GM23338 (cell line): ENCODE measurements around the gene JMJD7. TPM values are rescaled to one million over a fixed set of nuclear protein-coding genes. Genes with fewer than 3 reads are reported as not detected.

Experiments
- ATAC-seq: fragments of 200-7000 bp; cut with Tn5 transposase; 3 replicates; pipeline ENCODE4 v1.9.1; 2020
- DNase-seq: peaks from one replicate; pipeline ENCODE4 v3.0.0-alpha.2; 2015; ENCODE audit warnings: low spot score
- H2AFZ ChIP-seq: fragments of 200-600 bp; sonication (generic); 2 replicates; pipeline ENCODE4 v1.8.0; 2016; ENCODE audit warnings: antibody characterized with exemption, mild to moderate bottlenecking, moderate library complexity
- H3F3A ChIP-seq: fragments of 200-600 bp; sonication (generic); replicated peaks from 2 replicates; pipeline ENCODE4 v1.8.0; 2017; ENCODE audit warnings: antibody characterized with exemption, mixed run types, low read depth
- H3K27ac ChIP-seq: fragments of 200-600 bp; sonication (generic); 2 replicates; pipeline ENCODE4 v1.6.1; 2016; ENCODE audit warnings: low read depth
- H3K27me3 ChIP-seq: fragments of 200-600 bp; sonication (generic); 2 replicates; pipeline ENCODE4 v1.8.0; 2016; ENCODE audit warnings: mild to moderate bottlenecking, mixed run types, moderate library complexity; ENCODE audit not compliant: insufficient read depth
- H3K36me3 ChIP-seq: fragments of 200-600 bp; sonication (generic); 2 replicates; pipeline ENCODE4 v1.8.0; 2016; ENCODE audit warnings: mild to moderate bottlenecking; ENCODE audit not compliant: insufficient read depth
- H3K4me1 ChIP-seq: fragments of 200-600 bp; sonication (generic); 2 replicates; pipeline ENCODE4 v1.8.0; 2016; ENCODE audit warnings: mild to moderate bottlenecking, moderate library complexity; ENCODE audit not compliant: insufficient read depth
- H3K4me2 ChIP-seq: fragments of 200-600 bp; sonication (generic); 2 replicates; pipeline ENCODE4 v1.7.1; 2017; ENCODE audit warnings: mixed run types
- H3K4me3 ChIP-seq: fragments of 200-600 bp; sonication (generic); 2 replicates; pipeline ENCODE4 v1.6.1; 2016; ENCODE audit warnings: mixed run types
- H3K79me2 ChIP-seq: fragments of 200-600 bp; sonication (generic); replicated peaks from 2 replicates; pipeline ENCODE4 v1.8.0; 2017; ENCODE audit warnings: mild to moderate bottlenecking; ENCODE audit not compliant: insufficient read depth
- H3K9me2 ChIP-seq: fragments of 200-600 bp; sonication (generic); 2 replicates; pipeline ENCODE4 v1.8.0; 2017; ENCODE audit not compliant: insufficient read depth
- H4K20me1 ChIP-seq: fragments of 200-600 bp; sonication (generic); replicated peaks from 2 replicates; pipeline ENCODE4 v1.8.0; 2017; ENCODE audit warnings: mild to moderate bottlenecking; ENCODE audit not compliant: insufficient read depth
- H3K27ac Mint-ChIP-seq: 2 replicates; pipeline ENCODE4 v1.8.0; 2020; ENCODE audit warnings: inconsistent platforms, mild to moderate bottlenecking, moderate library complexity, mixed read lengths
- H3K27me3 Mint-ChIP-seq: 3 replicates; pipeline ENCODE4 v1.8.0; 2022; ENCODE audit warnings: low read depth, mild to moderate bottlenecking, moderate library complexity, mixed read lengths, inconsistent platforms; ENCODE audit not compliant: insufficient read depth, poor library complexity
- H3K36me3 Mint-ChIP-seq: 3 replicates; pipeline ENCODE4 v1.8.0; 2021; ENCODE audit warnings: low read depth, mild to moderate bottlenecking, inconsistent platforms, moderate library complexity, mixed read lengths
- H3K4me1 Mint-ChIP-seq: 3 replicates; pipeline ENCODE4 v1.8.0; 2020; ENCODE audit warnings: mild to moderate bottlenecking, inconsistent platforms, mixed read lengths
- H3K4me3 Mint-ChIP-seq: 3 replicates; pipeline ENCODE4 v1.8.0; 2021; ENCODE audit warnings: moderate library complexity, mild to moderate bottlenecking, inconsistent platforms, mixed read lengths
- H3K9me3 Mint-ChIP-seq: 3 replicates; pipeline ENCODE4 v1.8.0; 2020; ENCODE audit warnings: moderate library complexity, mild to moderate bottlenecking, inconsistent platforms, mixed read lengths
- CREB1 ChIP-seq: fragments of 250-450 bp; sonication (Bioruptor Pico); IDR thresholded peaks from 2 replicates; pipeline ENCODE4 v1.5.0; 2020; ENCODE audit warnings: low read depth, mild to moderate bottlenecking, moderate library complexity
- CTCF ChIP-seq, 2 experiments: fragments of 200-600 bp in 1 of 2; sonication (generic) in 1 of 2; conservative IDR thresholded peaks; 2 replicates each; pipeline versions ENCODE4 v1.5.1 to v1.6.1; 2016 to 2017; ENCODE audit warnings: antibody characterized with exemption in 2 of 2, low read depth in 2 of 2, mild to moderate bottlenecking in 2 of 2, moderate library complexity in 1 of 2
- ETS1 ChIP-seq: IDR thresholded peaks from 2 replicates; pipeline ENCODE4 v1.6.1; 2016; ENCODE audit warnings: antibody characterized with exemption
- EZH2 ChIP-seq: fragments of 200-600 bp; sonication (generic); IDR thresholded peaks from one replicate; pipeline ENCODE4 v1.8.0; 2017; ENCODE audit warnings: antibody characterized with exemption, mild to moderate bottlenecking, low read depth; ENCODE audit not compliant: unreplicated experiment
- EZH2phosphoT487 ChIP-seq: fragments of 200-600 bp; sonication (generic); IDR thresholded peaks from one replicate; pipeline ENCODE4 v1.8.1; 2018; ENCODE audit warnings: antibody characterized with exemption; ENCODE audit not compliant: unreplicated experiment
- JUNB ChIP-seq: IDR thresholded peaks from one replicate; pipeline ENCODE4 v1.6.1; 2016; ENCODE audit warnings: antibody characterized with exemption; ENCODE audit not compliant: unreplicated experiment
- NANOG ChIP-seq: IDR thresholded peaks from 2 replicates; pipeline ENCODE4 v1.6.1; 2016; ENCODE audit warnings: antibody characterized with exemption, borderline replicate concordance
- POLR2AphosphoS5 ChIP-seq: IDR thresholded peaks from 2 replicates; pipeline ENCODE4 v1.6.1; 2016; ENCODE audit warnings: antibody characterized with exemption, low read depth
- STAT1 ChIP-seq: IDR thresholded peaks from one replicate; pipeline ENCODE4 v1.6.1; 2016; ENCODE audit warnings: antibody characterized with exemption; ENCODE audit not compliant: unreplicated experiment
- ZNF114 ChIP-seq: fragments of 250-450 bp; sonication (Bioruptor Pico); IDR thresholded peaks from 2 replicates; pipeline ENCODE4 v1.5.0; 2020; ENCODE audit warnings: mild to moderate bottlenecking, moderate library complexity
- ZNF331 ChIP-seq: fragments of 250-450 bp; sonication (Bioruptor Pico); IDR thresholded peaks from 2 replicates; pipeline ENCODE4 v1.5.0; 2020; ENCODE audit warnings: low read depth, mild to moderate bottlenecking, moderate library complexity
- ZNF462 ChIP-seq: fragments of 250-450 bp; sonication (Bioruptor Pico); IDR thresholded peaks from 2 replicates; pipeline ENCODE4 v1.5.0; 2020; ENCODE audit warnings: mild to moderate bottlenecking, moderate library complexity
- polyA plus RNA-seq: library from polyadenylated mRNA; unstranded; fragments of >200 nt; fragmentation: Nextera tagmentation; extraction: Ambion mirVana; gene quantifications from 2 replicates; pipeline ENCODE4 v1.2.1, GENCODE V29; 2016
- total RNA-seq: library from RNA; depleted of rRNA; stranded (reverse); fragments of >200 nt; shearing (Covaris generic); gene quantifications from 2 replicates; pipeline ENCODE4 v1.2.3, GENCODE V29; 2014
- TF ChIP-seq, protein P1 (sequence below): IDR thresholded peaks from one replicate; pipeline ENCODE4 v1.6.1; 2018; ENCODE audit warnings: antibody characterized with exemption; ENCODE audit not compliant: unreplicated experiment

The JMJD7 gene
- total and polyA plus RNA-seq, 2 experiments from 2014 or later = 8.5 to 9.2 TPM

DNA sequence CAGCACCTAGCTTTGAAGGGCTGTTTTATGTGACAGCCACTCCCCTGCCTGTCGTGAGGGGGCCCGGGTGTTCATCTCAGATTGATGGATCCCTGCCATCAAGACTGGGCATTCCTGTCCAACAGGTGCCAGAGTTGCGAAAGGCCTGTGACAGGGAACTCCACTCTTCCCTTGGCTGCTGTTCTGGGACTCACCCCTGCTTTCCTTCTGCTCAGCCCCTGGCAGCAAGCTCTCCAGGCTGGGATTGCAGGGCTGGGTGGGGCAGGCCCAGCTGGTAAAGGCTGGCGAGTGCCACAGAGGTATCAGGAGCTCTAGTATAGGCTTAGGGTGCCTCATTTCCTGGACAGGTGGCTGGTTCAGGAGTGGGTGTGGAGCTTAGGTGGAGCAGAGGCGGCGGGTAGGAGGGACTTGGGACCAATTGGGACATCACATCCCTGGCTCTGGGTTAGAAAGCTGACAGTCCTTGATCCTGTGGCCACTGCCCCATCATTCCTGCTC, 10.6 kb downstream of the JMJD7 start, which contains the start of gene PLA2G4B:
PLA2G4B (plus strand) TSS at position 448 of the 498 bp plus-strand sequence. CDS start 67 bp downstream, outside the sequence.
- H3K4me1 Mint-ChIP-seq = no peaks in the 10 kb centered on the region; the same call in 2 of the 3 replicates
- no peak for DNase-seq
- Histone ChIP-seq H2AFZ (no peak within 1 kb of the TSS), H4K20me1 (no peaks in the 10 kb centered on the region; the same call in 1 of the 2 replicates), H3K4me3 (no peak within 1 kb of the TSS), H3K27me3 (no peaks in the 10 kb centered on the region), H3K9me2 (no peaks in the 10 kb centered on the region), H3F3A (no peaks in the 10 kb centered on the region), H3K36me3 (no peaks in the 10 kb centered on the region), H3K4me2 (no peak within 1 kb of the TSS), H3K27ac (no peak within 1 kb of the TSS), H3K4me1 (no peaks in the 10 kb centered on the region), H3K79me2 (no peaks in the 10 kb centered on the region)
- H3K9me3 Mint-ChIP-seq = no peaks in the 10 kb centered on the region
- ATAC-seq = no peak
- H3K4me3 Mint-ChIP-seq = no peak within 1 kb of the TSS
- TF ChIP-seq EZH2 (no peak), EZH2phosphoT487 (no peak), STAT1 (no peak), JUNB (no peak), CTCF (conservative IDR thresholded peaks at IDR 0.05; ENCODE audit: low read depth in 2 of 2) (no peak), ZNF114 (CRISPR knock-in tag) (no peak), POLR2AphosphoS5 (no peak), ZNF462 (no peak), NANOG (no peak), ZNF331 (no peak), ETS1 (no peak), CREB1 (no peak)
- TF ChIP-seq, protein P1, sequence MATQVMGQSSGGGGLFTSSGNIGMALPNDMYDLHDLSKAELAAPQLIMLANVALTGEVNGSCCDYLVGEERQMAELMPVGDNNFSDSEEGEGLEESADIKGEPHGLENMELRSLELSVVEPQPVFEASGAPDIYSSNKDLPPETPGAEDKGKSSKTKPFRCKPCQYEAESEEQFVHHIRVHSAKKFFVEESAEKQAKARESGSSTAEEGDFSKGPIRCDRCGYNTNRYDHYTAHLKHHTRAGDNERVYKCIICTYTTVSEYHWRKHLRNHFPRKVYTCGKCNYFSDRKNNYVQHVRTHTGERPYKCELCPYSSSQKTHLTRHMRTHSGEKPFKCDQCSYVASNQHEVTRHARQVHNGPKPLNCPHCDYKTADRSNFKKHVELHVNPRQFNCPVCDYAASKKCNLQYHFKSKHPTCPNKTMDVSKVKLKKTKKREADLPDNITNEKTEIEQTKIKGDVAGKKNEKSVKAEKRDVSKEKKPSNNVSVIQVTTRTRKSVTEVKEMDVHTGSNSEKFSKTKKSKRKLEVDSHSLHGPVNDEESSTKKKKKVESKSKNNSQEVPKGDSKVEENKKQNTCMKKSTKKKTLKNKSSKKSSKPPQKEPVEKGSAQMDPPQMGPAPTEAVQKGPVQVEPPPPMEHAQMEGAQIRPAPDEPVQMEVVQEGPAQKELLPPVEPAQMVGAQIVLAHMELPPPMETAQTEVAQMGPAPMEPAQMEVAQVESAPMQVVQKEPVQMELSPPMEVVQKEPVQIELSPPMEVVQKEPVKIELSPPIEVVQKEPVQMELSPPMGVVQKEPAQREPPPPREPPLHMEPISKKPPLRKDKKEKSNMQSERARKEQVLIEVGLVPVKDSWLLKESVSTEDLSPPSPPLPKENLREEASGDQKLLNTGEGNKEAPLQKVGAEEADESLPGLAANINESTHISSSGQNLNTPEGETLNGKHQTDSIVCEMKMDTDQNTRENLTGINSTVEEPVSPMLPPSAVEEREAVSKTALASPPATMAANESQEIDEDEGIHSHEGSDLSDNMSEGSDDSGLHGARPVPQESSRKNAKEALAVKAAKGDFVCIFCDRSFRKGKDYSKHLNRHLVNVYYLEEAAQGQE = no peak
- peaks cover 10% of the 10 kb centered on the region; the same call in 2 of the 3 replicates for H3K36me3 Mint-ChIP-seq
- no peak within 1 kb of the TSS for H3K27ac Mint-ChIP-seq
- peaks cover 7% of the 10 kb centered on the region for H3K27me3 Mint-ChIP-seq
